Measurements from ENCODE around the gene PARP14. TPM values are rescaled to one million over a fixed set of nuclear protein-coding genes. Genes with fewer than 3 reads are reported as not detected.

PARP14 gene
- total RNA-seq, 1 donor = 91.1 TPM

- no peak for TF ChIP-seq CTCF (IDR thresholded peaks at IDR 0.05; ENCODE audit: insufficient read depth, low read depth, low read length)
Observed at GRCh38 chr3:122665881-122666280, 14.8 kb upstream of the PARP14 start.

GRCh38 chr3:122668930-122669730, 11.5 kb upstream of the PARP14 start:
- peak; percentile 71 for DNase-seq (ENCODE audit: low read depth)
- TF ChIP-seq CTCF (IDR thresholded peaks at IDR 0.05; ENCODE audit: insufficient read depth, low read depth, low read length) = no peak
- no peak overlapping the region for H3K4me3 ChIP-seq (ENCODE audit: low read depth, low read length)

More at GRCh38 chr3:122665881-122666280, 14.8 kb upstream of the PARP14 start:
- DNase-seq (ENCODE audit: low read depth) = no peak
- H3K4me3 ChIP-seq (ENCODE audit: low read depth, low read length) = no peak overlapping the region

GRCh38 chr3:122671553-122671952, 9.1 kb upstream of the PARP14 start:
- no peak for TF ChIP-seq CTCF (IDR thresholded peaks at IDR 0.05; ENCODE audit: insufficient read depth, low read depth, low read length)
- H3K4me3 ChIP-seq (ENCODE audit: low read depth, low read length) = no peak overlapping the region
- no peak for DNase-seq (ENCODE audit: low read depth)

GRCh38 chr3:122674339-122674738, 6.3 kb upstream of the PARP14 start:
- no peak for DNase-seq (ENCODE audit: low read depth)
- H3K4me3 ChIP-seq (ENCODE audit: low read depth, low read length) = no peak overlapping the region
- TF ChIP-seq CTCF (IDR thresholded peaks at IDR 0.05; ENCODE audit: insufficient read depth, low read depth, low read length) = no peak

- no peak for TF ChIP-seq CTCF (IDR thresholded peaks at IDR 0.05; ENCODE audit: insufficient read depth, low read depth, low read length)
Observed at GRCh38 chr3:122676759-122677158, 3.9 kb upstream of the PARP14 start.

GRCh38 chr3:122677216-122677615, 3.4 kb upstream of the PARP14 start:
- H3K4me3 ChIP-seq (ENCODE audit: low read depth, low read length) = no peak overlapping the region
- TF ChIP-seq CTCF (IDR thresholded peaks at IDR 0.05; ENCODE audit: insufficient read depth, low read depth, low read length) = no peak
- DNase-seq (ENCODE audit: low read depth) = no peak

More at GRCh38 chr3:122676759-122677158, 3.9 kb upstream of the PARP14 start:
- H3K4me3 ChIP-seq (ENCODE audit: low read depth, low read length) = no peak overlapping the region
- peak; percentile 34 for DNase-seq (ENCODE audit: low read depth)

All from fibroblast of villous mesenchyme (primary cell).